Lung (tissue), 12 donors: ENCODE data around the gene DIP2C. TPM values are rescaled to one million over a fixed set of nuclear protein-coding genes. Genes with fewer than 3 reads are reported as not detected.

ENCODE experiments used
- ATAC-seq: fragments of 200-7000 bp; cut with Tn5 transposase; one replicate; pipeline ENCODE4 v1.9.1; 2020; ENCODE audit warnings: moderate number of reproducible peaks; ENCODE audit not compliant: insufficient read depth, low FRiP score
- DNase-seq, 3 donors: peaks; one replicate each; pipeline ENCODE4 v3.0.0-alpha.2; 2013 to 2017
- H3K27ac ChIP-seq, 2 donors: one replicate each; pipeline ENCODE4 v1.5.1; 2013; ENCODE audit warnings: mild to moderate bottlenecking in 2 of 2, moderate library complexity in 2 of 2, control low read depth in 1 of 2, inconsistent platforms in 1 of 2, low read depth in 1 of 2, low read length in 1 of 2
- H3K27me3 ChIP-seq, 3 donors: one replicate each; pipeline ENCODE4 v1.5.1; 2013; ENCODE audit warnings: low read length in 2 of 3; ENCODE audit not compliant: control insufficient read depth in 3 of 3, insufficient read depth in 3 of 3
- H3K36me3 ChIP-seq, 4 donors: one replicate each; pipeline ENCODE4 v1.5.1; 2013; ENCODE audit warnings: low read length in 4 of 4, mild to moderate bottlenecking in 1 of 4, moderate library complexity in 1 of 4; ENCODE audit not compliant: control insufficient read depth in 4 of 4, insufficient read depth in 4 of 4
- H3K4me1 ChIP-seq, 5 donors: one replicate each; pipeline ENCODE4 v1.5.1; 2013; ENCODE audit warnings: low read length in 5 of 5, mild to moderate bottlenecking in 2 of 5, moderate library complexity in 1 of 5; ENCODE audit not compliant: control insufficient read depth in 5 of 5, insufficient read depth in 5 of 5
- H3K4me3 ChIP-seq: one replicate; pipeline ENCODE4 v1.5.1; 2013; ENCODE audit warnings: mild to moderate bottlenecking, control low read depth, moderate library complexity
- H3K9ac ChIP-seq, 2 donors: one replicate each; pipeline ENCODE4 v1.5.1; 2013; ENCODE audit warnings: low read length in 2 of 2, control low read depth in 1 of 2; ENCODE audit not compliant: insufficient read depth in 1 of 2
- H3K9me3 ChIP-seq, 4 donors: one replicate each; pipeline ENCODE4 v1.5.1; 2013; ENCODE audit warnings: low read length in 3 of 4, mild to moderate bottlenecking in 1 of 4, moderate library complexity in 1 of 4; ENCODE audit not compliant: control insufficient read depth in 4 of 4, insufficient read depth in 3 of 4
- CTCF ChIP-seq: IDR thresholded peaks from 2 replicates; pipeline ENCODE4 v1.5.1; 2012; ENCODE audit warnings: mild to moderate bottlenecking; ENCODE audit errors: control extremely low read depth, extremely low read depth
- WGBS, 2 donors: extraction: QIAGEN DNeasy Blood & Tissue Kit; methylation state at CpG; one replicate each; pipeline ENCODE4 v1.1.7; 2013; 5-methylcytosine and 5-hydroxymethylcytosine counted together
- polyA plus RNA-seq, 2 donors: library from polyadenylated mRNA; stranded (reverse); fragments of 200-250 nt; gene quantifications; one replicate each; pipeline ENCODE4 v1.2.1, GENCODE V29; 2013
- total RNA-seq, 2 donors: library from RNA; depleted of rRNA in 1 of 2; stranded (reverse); fragments of >200 nt in 1 of 2; gene quantifications; one replicate each; pipeline ENCODE4 v1.2.1, GENCODE V29; 2014 to 2021
- donor health status: control.
- donor health status: control.
- donor health status: Bipolar disorder and iron deficiency.
- donor health status: healthy.
- donor health status: DM: yes; HTN: yes; CAD: no.

Gene DIP2C
- total and polyA plus RNA-seq, 4 donors, result 3.6 to 20.0 (median 9.5) TPM

- H3K27ac ChIP-seq, result no peak overlapping the region
- peaks cover 0 to 7% (median 0%) of the 10 kb centered on the region in 4 donors for H3K9me3 ChIP-seq
- H3K9ac ChIP-seq, result no peak overlapping the region
- 77 to 78% methylated on average over 13 of the region's 13 CpGs for WGBS, 2 donors
- H3K27me3 ChIP-seq, result no peaks in the 10 kb centered on the region
- no peak for TF ChIP-seq CTCF
- no peak overlapping the region for H3K4me3 ChIP-seq
- ATAC-seq, result no peak
- no peak for DNase-seq
- peaks cover 0 to 18% (median 12%) of the 10 kb centered on the region in 5 donors for H3K4me1 ChIP-seq
- H3K36me3 ChIP-seq, result peaks cover 0 to 5% (median 0%) of the 10 kb centered on the region in 4 donors
Observed at GRCh38 chr10:571166-571565, 118.3 kb downstream of the DIP2C start.

- ATAC-seq, result no peak
- no peak for DNase-seq
- Histone ChIP-seq H3K4me3 (no peak overlapping the region), H3K9me3 (peaks cover 0 to 7% (median 0%) of the 10 kb centered on the region in 4 donors), H3K9ac (no peak overlapping the region), H3K27me3 (no peaks in the 10 kb centered on the region), H3K4me1 (peaks cover 0 to 17% (median 8%) of the 10 kb centered on the region in 5 donors), H3K27ac (no peak overlapping the region), H3K36me3 (peaks cover 0 to 5% (median 0%) of the 10 kb centered on the region in 4 donors)
- TF ChIP-seq CTCF, result no peak
- WGBS, 2 donors, result 91 to 95% methylated on average over 20 of the region's 20 CpGs
Observed at GRCh38 chr10:570628-571163, 118.8 kb downstream of the DIP2C start.

- H3K27me3 ChIP-seq, result no peaks in the 10 kb centered on the region
- WGBS, 2 donors, result 88 to 91% methylated on average over 7 of the region's 7 CpGs
- no peak for TF ChIP-seq CTCF
Observed at GRCh38 chr10:569961-570627, 119.4 kb downstream of the DIP2C start.

More at GRCh38 chr10:569961-570627, 119.4 kb downstream of the DIP2C start:
- no peak for ATAC-seq
- Histone ChIP-seq H3K27ac (no peak overlapping the region), H3K4me1 (peaks cover 0 to 15% (median 3%) of the 10 kb centered on the region in 5 donors), H3K4me3 (no peak overlapping the region), H3K9ac (no peak overlapping the region), H3K9me3 (peaks cover 0 to 7% (median 0%) of the 10 kb centered on the region in 4 donors), H3K36me3 (peaks cover 0 to 5% (median 0%) of the 10 kb centered on the region in 4 donors)
- no peak for DNase-seq
